Stimulated activated CD8-positive, alpha-beta memory T cell treated with anti-CD3 and anti-CD28 coated beads, Interleukin-7, amount 100 ng/mL, for 24 hours (primary cell): ENCODE data around the gene ZNF804B.

Experiments used
- DNase-seq: peaks from one replicate; pipeline ENCODE4 v3.0.0-alpha.2; 2020; ENCODE audit warnings: low read depth

ZNF804B gene

GRCh38 chr7:89265631-89266030 is 506.1 kb downstream of the ZNF804B start:
- DNase-seq, result no peak

GRCh38 chr7:89283302-89283701 is 523.8 kb downstream of the ZNF804B start:
- no peak for DNase-seq

GRCh38 chr7:89308535-89308934 is 549.0 kb downstream of the ZNF804B start:
- DNase-seq, result no peak

DNA sequence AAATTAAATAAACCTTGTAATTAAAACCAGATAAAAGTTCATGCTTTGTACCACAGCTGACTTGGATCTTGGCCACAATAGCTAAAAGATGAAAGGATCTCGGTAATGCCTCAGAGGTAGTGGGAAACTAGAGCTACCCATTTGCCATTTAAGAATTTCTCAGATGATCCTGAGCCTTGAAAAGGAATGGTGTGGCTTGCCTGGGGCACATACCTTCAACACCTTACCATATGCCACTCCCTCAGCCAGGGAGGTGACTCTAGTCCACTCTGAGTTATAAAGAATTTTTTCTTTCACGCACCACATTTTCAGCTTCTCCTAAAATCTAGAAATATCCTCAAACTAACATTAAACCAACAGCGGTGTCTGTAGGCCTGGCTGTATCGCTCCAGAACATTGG is 552.4 kb downstream of the ZNF804B start:
- no peak for DNase-seq

GRCh38 chr7:89312551-89312950 is 553.1 kb downstream of the ZNF804B start:
- no peak for DNase-seq

DNA sequence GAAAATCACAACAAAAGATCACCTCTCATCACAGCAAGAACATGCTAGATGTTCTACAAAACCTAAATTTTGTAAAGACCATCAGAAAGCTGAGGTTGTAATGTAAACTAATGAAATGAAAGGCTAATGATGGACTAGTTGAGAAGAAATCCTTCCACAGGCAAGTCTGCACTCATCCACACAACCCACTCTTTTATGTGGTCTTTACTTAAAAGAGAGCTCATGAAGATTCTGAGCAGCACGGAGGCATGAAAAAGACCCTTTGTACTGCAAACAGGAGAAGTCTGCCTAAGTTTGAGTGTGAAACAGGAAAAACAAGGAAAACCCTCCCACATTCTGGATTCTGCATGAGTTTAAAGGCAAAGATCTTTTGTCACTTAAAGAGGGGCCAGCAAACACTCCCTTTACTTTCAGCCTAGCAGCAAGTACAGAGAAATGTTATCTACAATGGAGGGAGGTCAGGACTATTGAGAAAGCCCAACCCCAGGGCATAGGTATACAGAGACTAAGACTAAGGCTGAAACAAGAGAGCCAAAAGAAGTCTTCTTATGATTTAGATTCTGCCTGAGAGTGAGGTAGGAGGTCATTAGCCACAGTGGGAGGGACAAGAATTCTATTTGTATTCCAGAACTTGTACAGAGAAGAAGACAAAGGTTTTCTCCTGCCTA is 557.2 kb downstream of the ZNF804B start:
- no peak for DNase-seq

- no peak for DNase-seq
Measured at GRCh38 chr7:89332026-89332425, 572.5 kb downstream of the ZNF804B start.

DNA sequence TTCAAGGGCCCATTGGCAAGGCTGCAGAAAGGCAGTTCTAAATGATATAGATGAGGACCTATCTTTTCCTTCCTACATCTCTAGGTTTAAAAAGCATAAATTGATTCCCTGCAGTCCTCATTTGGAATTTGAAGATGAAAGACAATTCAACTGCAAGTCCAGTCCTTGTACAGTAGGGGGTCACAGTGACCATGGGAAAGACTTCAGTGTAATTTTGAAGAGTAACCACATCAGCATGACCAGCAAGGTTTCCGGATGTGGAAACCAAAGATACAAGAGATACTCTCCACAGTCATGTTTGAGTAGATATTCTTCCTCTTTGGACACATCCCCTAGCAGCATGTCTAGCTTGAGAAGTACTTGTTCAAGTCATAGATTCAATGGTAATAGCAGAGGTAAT is 575.3 kb downstream of the ZNF804B start:
- DNase-seq, result no peak

DNA sequence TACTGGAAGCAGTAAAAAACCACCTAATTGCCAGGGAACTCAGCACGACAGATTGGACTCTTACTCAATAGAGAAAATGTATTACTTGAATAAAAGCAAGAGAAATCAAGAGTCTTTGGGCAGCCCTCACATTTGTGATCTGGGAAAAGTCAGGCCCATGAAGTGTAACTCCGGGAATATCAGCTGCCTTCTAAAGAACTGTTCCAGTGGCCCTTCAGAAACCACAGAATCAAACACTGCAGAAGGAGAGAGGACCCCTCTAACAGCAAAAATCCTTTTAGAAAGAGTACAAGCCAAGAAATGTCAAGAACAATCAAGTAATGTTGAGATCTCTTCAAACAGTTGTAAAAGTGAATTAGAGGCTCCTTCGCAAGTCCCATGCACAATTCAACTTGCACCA is 576.0 kb downstream of the ZNF804B start:
- DNase-seq, result no peak

GRCh38 chr7:89336121-89336520 is 576.6 kb downstream of the ZNF804B start:
- DNase-seq, result no peak

DNA sequence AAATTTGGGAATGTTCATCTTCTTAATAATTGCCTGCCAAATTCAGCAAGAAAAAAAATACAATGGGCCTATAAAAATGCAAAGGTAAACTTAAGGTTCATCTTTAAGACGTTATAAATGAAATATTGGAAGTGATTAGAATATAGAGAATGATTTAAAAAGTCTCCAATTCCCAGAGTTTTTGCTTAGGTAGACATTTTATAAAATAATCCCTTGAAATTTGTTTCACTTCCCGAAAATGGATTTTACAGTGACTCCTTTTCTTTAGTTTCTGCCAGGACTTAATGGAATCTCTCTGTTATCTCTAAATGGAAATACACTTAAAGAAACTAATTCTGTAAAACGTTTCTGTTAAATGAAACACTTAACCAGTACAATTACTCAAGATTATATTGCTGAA is 580.2 kb downstream of the ZNF804B start:
- DNase-seq, result no peak

DNA sequence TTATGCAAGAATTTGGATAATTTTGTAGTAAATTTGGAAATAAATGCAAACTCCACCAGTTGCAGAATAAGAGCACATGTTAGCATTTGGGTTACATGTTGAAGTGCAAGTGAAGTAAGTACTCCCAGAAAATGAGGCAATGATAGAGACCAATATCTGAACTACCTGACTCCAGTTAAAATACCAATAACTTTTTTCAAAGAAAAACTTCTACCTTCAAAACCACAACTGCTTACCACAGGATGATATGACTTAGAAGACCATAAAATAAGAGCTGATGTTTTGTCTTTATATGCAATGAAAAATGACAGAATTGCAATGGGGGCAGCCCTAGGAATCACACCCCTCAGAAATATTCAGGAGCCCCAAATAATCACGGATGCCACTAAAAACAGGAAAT is 597.6 kb downstream of the ZNF804B start:
- DNase-seq, result no peak

DNA sequence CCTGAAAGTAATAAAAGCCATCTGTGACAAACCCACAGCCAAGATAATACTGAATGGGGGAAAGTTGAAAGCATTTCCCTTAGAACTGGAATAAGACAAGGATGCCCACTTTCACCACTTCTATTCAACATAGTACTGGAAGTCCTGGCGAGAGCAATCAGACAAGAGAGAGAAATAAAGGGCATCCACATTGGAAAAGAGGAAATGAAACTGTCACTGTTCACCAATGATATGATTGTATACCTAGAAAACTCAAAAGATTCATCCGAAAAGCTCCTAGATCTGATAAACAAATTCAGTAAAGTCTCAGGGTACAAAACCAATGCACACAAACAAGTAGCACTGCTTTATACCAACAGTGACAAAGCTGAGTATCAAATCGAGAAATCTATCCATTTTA is 617.7 kb downstream of the ZNF804B start:
- no peak for DNase-seq

- DNase-seq, result no peak
Measured at GRCh38 chr7:89385411-89385810, 625.9 kb downstream of the ZNF804B start.
